HG03045 (cell line): ENCODE measurements around the gene SH3TC1.

Experiments used
- ATAC-seq: cut with Tn5 transposase; IDR thresholded peaks from one replicate; pipeline ENCODE4 v1.9.1; 2021; ENCODE audit warnings: mild to moderate bottlenecking, moderate library complexity; ENCODE audit not compliant: unreplicated experiment

SH3TC1 gene

GRCh38 chr4:8272472-8273428 lies 73.7 kb downstream of the SH3TC1 start:
- ATAC-seq: no peak

GRCh38 chr4:8273450-8273849 lies 74.4 kb downstream of the SH3TC1 start:
- ATAC-seq: no peak

GRCh38 chr4:8274066-8274652 lies 75.1 kb downstream of the SH3TC1 start:
- no peak for ATAC-seq

GRCh38 chr4:8274765-8275547 lies 75.9 kb downstream of the SH3TC1 start:
- ATAC-seq: no peak

DNA sequence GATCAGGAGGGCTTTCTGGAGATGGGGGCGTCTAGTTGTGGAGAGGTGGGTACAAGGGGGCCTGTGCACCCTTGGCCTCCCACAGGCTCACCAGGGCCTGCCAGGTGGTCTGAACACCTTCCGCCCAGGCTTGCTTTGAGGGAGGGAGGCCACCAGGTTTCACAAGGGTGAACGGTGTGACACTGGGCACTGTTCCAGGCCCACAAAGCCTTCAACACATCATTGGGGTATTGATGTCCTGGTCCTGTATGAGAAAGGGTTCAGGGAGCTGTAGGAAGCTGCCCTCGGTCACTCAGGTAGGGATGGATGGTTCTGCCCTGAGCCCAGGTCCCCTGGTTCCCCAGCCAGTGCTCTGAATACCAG lies 76.4 kb downstream of the SH3TC1 start:
- ATAC-seq: no peak

DNA sequence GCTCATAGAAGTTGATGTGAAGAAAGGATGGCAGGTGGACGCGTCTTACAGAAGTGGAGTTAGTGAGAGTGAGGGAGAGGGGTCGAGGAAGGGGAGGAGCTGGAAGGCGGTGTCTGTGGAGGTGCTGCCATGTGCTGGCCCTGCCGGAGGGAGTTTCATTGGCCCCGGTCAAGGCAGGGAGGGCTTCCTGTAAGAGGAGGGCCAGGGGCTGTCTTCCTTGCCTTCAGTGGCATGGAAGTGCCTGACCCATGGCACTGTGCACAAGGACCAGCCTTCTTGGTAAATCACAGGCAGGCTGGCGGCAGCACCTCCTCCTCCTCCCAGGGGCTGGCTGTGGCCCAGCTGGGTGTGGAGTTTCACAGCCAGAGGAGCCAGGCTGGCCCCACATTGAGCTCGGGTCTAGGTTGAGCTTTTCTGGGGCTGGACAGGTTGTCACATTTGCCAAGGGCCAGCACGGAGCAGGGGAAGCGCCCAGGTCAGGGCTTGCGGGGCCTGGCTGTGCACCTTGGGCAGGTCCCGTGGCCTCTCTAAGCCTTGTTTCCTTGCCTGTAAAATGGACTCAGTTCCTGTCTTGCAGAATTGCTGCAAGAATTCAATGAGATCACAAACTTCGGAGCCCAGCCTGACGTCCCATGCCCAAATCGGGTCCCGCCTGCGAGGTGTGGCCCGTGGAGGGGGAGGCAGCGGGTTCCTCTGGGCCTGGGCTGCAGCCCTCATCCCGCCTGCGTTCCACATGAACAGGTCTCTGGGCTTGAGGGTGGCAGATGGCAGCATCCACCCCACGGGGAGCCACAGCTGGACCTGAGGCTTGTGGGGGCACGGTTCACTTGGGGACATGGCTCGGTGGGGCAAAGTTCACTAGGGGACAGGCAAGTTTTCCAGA lies 77.5 kb downstream of the SH3TC1 start:
- no peak for ATAC-seq

DNA sequence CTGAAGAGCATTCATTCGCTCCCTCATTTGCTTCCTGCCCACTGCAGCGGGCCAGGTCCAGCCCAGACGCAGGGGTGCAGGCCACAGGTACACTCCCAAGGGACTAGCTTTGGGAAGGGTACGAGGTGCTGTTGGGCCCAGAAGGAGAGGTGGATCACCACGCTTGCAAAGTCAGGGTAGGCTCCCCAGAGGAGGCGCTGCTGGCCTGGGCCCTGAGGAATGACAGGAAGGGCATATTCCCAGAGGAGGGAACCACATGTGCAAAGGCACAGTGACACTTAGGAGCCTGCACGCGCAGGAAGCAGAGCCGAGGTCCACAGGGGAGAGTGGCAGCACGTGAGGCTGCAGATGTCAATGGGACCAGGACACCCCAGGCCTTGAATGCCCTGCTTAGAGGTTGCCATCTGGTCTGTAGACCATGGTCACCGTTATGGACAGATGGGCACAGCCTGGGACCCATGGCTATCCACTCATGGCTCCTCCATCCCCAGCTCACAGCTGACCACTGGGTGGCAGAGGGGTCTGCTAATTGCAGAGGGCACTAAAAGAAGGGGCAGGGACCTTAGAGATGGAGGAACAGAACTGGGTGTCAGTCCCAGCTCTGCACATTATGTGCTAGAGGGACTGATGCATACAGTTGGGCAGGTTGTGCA lies 78.4 kb downstream of the SH3TC1 start:
- ATAC-seq: no peak

DNA sequence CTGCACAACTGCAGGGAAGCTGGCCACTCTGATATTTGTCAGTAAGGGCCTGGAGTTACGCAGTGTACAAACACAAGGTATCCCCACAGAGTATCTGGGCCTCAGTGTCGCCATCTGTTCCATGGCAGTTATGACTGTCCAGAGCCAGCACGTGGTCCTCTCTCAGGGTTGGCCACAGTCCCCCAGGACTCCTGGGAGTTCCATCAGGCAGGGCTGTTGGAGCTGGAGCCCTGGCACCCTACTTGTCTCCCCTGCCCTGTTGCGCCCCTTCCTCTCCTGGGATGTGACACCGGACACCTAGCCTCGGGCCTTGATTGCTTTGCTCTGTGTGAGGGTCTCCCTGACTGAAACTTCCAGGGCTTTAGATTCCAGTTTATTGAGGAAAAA lies 78.9 kb downstream of the SH3TC1 start:
- no peak for ATAC-seq

GRCh38 chr4:8278421-8279287 lies 79.6 kb downstream of the SH3TC1 start:
- no peak for ATAC-seq

DNA sequence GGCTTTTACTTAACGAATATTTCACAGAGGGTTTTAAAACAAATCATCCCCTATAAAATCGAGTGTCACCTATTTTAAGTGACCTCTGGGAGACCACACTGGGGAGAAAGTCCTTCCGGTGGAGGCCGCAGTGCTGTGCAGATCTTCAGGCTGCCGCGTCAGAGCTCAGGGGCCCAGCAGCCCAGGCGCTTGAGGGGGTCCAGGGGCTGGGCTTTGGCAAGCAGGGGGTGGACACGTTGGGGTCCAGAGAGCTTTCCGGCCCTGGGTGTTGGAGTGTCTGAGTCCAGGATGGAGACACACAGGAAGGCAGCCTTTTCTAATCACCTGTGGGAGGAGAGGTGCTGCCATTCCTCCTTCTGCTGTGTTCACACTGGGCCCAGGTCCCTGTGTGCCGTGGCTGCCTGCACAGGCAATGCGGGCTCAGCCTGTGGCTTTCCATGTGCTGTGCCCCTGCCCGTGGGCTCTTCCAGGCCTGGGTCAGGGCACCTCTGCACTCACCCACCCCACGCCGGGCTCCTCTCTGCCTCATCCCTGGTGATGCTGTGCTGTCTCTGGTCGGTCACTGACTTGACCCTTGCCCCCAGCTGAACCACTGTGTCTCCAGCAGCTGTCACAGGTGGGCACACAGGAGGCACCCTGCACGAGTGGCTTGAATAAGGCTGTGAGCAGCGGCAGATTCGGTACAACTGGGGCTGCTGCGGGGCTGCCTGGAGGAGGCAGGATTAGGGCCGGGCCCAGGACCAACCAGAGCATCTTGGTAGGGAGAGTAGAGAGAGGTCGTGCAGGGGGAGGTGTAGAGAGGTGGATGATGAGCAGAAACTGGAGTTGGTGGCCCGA lies 80.4 kb downstream of the SH3TC1 start:
- no peak for ATAC-seq

- no peak for ATAC-seq
Observed at GRCh38 chr4:8280158-8280875, 81.2 kb downstream of the SH3TC1 start.

GRCh38 chr4:8280876-8281440 lies 81.9 kb downstream of the SH3TC1 start:
- ATAC-seq: no peak

GRCh38 chr4:8281519-8282133 lies 82.5 kb downstream of the SH3TC1 start:
- ATAC-seq: no peak

GRCh38 chr4:8282134-8282641 lies 83.1 kb downstream of the SH3TC1 start:
- ATAC-seq: no peak

DNA sequence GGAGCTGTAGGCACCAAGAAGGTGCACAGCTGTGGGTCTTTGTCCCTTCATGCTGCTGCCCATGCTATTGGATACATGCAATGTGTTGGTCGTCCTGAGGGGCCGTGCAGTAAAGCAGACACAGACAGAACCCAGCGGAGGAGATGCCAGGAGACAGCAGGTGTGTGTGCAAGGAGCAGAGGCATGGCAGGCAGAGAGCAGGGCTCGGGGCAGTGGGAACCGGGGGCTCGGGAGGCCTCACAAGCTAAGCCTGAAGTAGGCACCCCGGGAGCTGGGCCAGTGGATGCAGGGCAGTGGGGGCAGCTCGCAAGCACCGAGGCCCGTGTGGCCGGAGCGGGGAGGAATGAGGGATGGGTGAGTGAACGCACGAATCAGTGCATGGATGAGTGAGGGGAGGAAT lies 83.7 kb downstream of the SH3TC1 start:
- no peak for ATAC-seq

- no peak for ATAC-seq
Observed at GRCh38 chr4:8283161-8283560, 84.1 kb downstream of the SH3TC1 start.

GRCh38 chr4:8283631-8284121 lies 84.6 kb downstream of the SH3TC1 start:
- no peak for ATAC-seq
